Measurements from ENCODE around the gene CSNK2B.

GRCh38 chr6:31710523-31711219, 44.8 kb downstream of the CSNK2B start:
- TF ChIP-seq, protein P1, sequence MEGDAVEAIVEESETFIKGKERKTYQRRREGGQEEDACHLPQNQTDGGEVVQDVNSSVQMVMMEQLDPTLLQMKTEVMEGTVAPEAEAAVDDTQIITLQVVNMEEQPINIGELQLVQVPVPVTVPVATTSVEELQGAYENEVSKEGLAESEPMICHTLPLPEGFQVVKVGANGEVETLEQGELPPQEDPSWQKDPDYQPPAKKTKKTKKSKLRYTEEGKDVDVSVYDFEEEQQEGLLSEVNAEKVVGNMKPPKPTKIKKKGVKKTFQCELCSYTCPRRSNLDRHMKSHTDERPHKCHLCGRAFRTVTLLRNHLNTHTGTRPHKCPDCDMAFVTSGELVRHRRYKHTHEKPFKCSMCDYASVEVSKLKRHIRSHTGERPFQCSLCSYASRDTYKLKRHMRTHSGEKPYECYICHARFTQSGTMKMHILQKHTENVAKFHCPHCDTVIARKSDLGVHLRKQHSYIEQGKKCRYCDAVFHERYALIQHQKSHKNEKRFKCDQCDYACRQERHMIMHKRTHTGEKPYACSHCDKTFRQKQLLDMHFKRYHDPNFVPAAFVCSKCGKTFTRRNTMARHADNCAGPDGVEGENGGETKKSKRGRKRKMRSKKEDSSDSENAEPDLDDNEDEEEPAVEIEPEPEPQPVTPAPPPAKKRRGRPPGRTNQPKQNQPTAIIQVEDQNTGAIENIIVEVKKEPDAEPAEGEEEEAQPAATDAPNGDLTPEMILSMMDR (IDR thresholded peaks at IDR 0.05; ENCODE audit: low read length) = no peak
- TF ChIP-seq EZH2 (IDR thresholded peaks at IDR 0.05; ENCODE audit: borderline replicate concordance, low read length) = no peak
